Measurements from ENCODE around the gene ANKRD63. TPM values are rescaled to one million over a fixed set of nuclear protein-coding genes. Genes with fewer than 3 reads are reported as not detected.
A peak's percentile ranks its signal among the peaks of the same experiment; 100 is the strongest.

Gene ANKRD63
- total and polyA plus RNA-seq, 2 of the 8 experiments (the other 6 are each of a cell fraction or from before 2014, with no cell fraction given), result 0.18 to 0.26 TPM

DNA sequence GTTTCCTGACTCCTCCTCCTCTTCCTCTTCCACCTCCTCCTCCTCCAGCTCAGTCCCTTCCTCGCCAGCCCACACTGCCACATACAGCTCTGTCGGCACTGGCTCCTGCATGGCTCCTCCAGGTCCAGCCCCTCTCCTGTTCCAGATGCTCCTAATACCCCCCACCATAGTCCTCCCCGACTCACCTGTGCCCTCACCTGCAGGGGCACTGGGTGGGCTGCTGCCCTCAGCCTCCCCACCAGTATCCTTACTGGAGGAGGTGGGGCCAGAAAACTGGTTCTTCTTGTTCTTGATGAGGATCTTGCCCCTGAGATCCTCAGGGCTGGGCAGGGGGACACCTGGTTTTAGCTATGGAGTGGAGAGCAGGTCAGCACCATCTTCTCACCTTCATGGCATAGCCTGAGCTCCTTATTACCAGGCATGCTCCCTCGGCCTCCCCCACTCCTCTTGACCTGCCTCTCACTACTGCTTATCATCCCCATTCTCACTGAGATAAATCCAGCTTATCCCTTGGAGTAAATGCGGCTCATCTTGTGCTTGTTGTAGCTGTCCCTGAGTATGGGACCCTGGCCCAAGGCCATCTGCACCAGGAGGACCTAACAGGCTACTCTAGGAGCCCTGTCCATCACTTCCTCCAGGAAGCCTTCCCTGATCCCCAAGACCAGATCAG is 13.8 kb upstream of the ANKRD63 start:
- H4K91ac ChIP-seq (replicated peaks; ENCODE audit: insufficient read length, low read length), result peak overlapping the region; percentile 79
- H3K9ac ChIP-seq (replicated peaks in 1 of 4; ENCODE audit: extremely low read depth in 1 of 4, low read depth in 3 of 4, low read length in 3 of 4), result no peak overlapping the region
- 0 out of 2 replicates have a peak overlapping the region, but pooled peaks have one; percentile 2 for H2BK5ac ChIP-seq (ENCODE audit: low read depth, low read length)
- POLR2A ChIA-PET (ENCODE audit: partially characterized antibody), result interaction anchor here (0.7 to 1.6 kb wide), 4 partner anchors 13 to 57 kb away, joined by 3 to 5 read pairs (median 4); partner anchors contain the start of gene ANKRD63
- no peak overlapping the region for H4K5ac ChIP-seq (ENCODE audit: insufficient read length, low read depth, low read length)
- no peak overlapping the region for H2AK5ac ChIP-seq (ENCODE audit: low read depth, low read length)
- H3K79me2 ChIP-seq (ENCODE audit: control insufficient read depth in 1 of 2, insufficient read depth in 2 of 2, low read length in 2 of 2), result no peaks in the 10 kb centered on the region
- 0 out of 2 replicates have a peak overlapping the region, but pooled peaks have one; percentile 29 for H2BK15ac ChIP-seq (ENCODE audit: low read length)
- no peak overlapping the region for H3K23ac ChIP-seq (ENCODE audit: insufficient read length)
- H3K4me1 ChIP-seq (replicated peaks in 1 of 4; ENCODE audit: control insufficient read depth in 3 of 4, insufficient read depth in 4 of 4, low read length in 3 of 4), result peaks cover 0 to 18% (median 5%) of the 10 kb centered on the region in 4 experiments; a peak in 6 of 7 replicates
- no peak overlapping the region for H2AFZ ChIP-seq (ENCODE audit: low read length)
- DNase-seq (ENCODE audit: low read depth in 1 of 2, low spot score in 2 of 2) (no peak), FAIRE-seq (no peak)
- H3K79me1 ChIP-seq (ENCODE audit: low read depth, low read length), result no peaks in the 10 kb centered on the region
- no peak overlapping the region for H2BK120ac ChIP-seq (replicated peaks; ENCODE audit: low read depth, low read length)
- H3K9me3 ChIP-seq (ENCODE audit: insufficient read depth in 2 of 2, low read depth in 1 of 2, low read length in 1 of 2), result 0 out of 4 replicates have a peak, but pooled peaks cover 0 to 3% of the 10 kb centered on the region in 2 experiments
- H3K56ac ChIP-seq (replicated peaks; ENCODE audit: insufficient read length, low read depth, low read length), result no peak overlapping the region
- no peak overlapping the region for H2BK20ac ChIP-seq (ENCODE audit: low read length)
- H3K27me3 ChIP-seq (replicated peaks in 1 of 4; ENCODE audit: control insufficient read depth in 3 of 4, extremely low read depth in 1 of 4, insufficient read depth in 3 of 4, low read length in 3 of 4), result peaks cover 6 to 23% (median 15%) of the 10 kb centered on the region in 4 experiments; a peak in 6 of 7 replicates
- H3K14ac ChIP-seq (ENCODE audit: insufficient read length), result no peak overlapping the region
- no peak overlapping the region; the same call in 1 of the 2 replicates for H4K8ac ChIP-seq (ENCODE audit: extremely low read depth, insufficient read depth, low read length)
- no peaks in the 10 kb centered on the region for H3K36me3 ChIP-seq (ENCODE audit: control insufficient read depth in 2 of 4, insufficient read depth in 4 of 4, low read length in 3 of 4)
- peaks cover 0 to 1% of the 10 kb centered on the region in 2 experiments for H4K20me1 ChIP-seq (replicated peaks in 1 of 2; ENCODE audit: control insufficient read depth in 1 of 2, insufficient read depth in 2 of 2, low read length in 2 of 2)
- H2BK12ac ChIP-seq (ENCODE audit: low read depth, low read length), result peak overlapping the region; percentile 17; the same call in 1 of the 2 replicates
- no peaks in the 10 kb centered on the region for H3K23me2 ChIP-seq (ENCODE audit: low read depth, low read length)
- H3K27ac ChIP-seq (ENCODE audit: low read depth, low read length), result no peak overlapping the region
- 79% methylated on average over 5 of the region's 5 CpGs; no CpG with 5 or more reads in 1 of the 2 experiments for WGBS, 2 experiments (ENCODE audit: extremely low coverage in 1 of 2, insufficient coverage in 1 of 2, insufficient read length in 1 of 2, insufficient replicate concordance in 2 of 2, low coverage in 1 of 2, low lambda C conversion rate in 2 of 2, missing lambda C conversion rate in 1 of 2)
- no peak overlapping the region for H3K4me3 ChIP-seq (ENCODE audit: extremely low read depth in 1 of 4, insufficient read depth in 2 of 4, low read depth in 3 of 4, low read length in 4 of 4)
- H3K4ac ChIP-seq (replicated peaks; ENCODE audit: insufficient read length, low read depth, low read length), result no peak overlapping the region
- no peak overlapping the region; the same call in 1 of the 2 replicates for H3K18ac ChIP-seq (ENCODE audit: extremely low read depth, low read length)
- peak overlapping the region in 1 of 2 experiments; percentile 30; a peak in 1 of 4 replicates for H3K4me2 ChIP-seq (ENCODE audit: insufficient read depth in 1 of 2, low read depth in 2 of 2, low read length in 2 of 2)
- CTCF ChIA-PET (ENCODE audit: partially characterized antibody), result interaction anchor here (0.7 to 16.2 kb wide), 6 partner anchors 11 to 192 kb away, joined by 3 to 518 read pairs (median 106); partner anchors contain the start of genes ANKRD63, CCDC9B, INAFM2 and PLCB2
- TF ChIP-seq GTF2F1 (IDR thresholded peaks at IDR 0.05; ENCODE audit: borderline replicate concordance, low read depth, low read length) (no peak), KDM4A (IDR thresholded peaks at IDR 0.05; ENCODE audit: low read depth, low read length, severe bottlenecking) (no peak), PHF8 (conservative IDR thresholded peaks at IDR 0.05; ENCODE audit: low read depth, low read length) (no peak), MAFK (IDR thresholded peaks at IDR 0.05; ENCODE audit: low read depth, low read length) (no peak), KDM1A (IDR thresholded peaks at IDR 0.05; ENCODE audit: borderline replicate concordance, low read length) (no peak), POU5F1 (IDR thresholded peaks at IDR 0.05; ENCODE audit: low read depth, low read length) (no peak), TAF1 (IDR thresholded peaks at IDR 0.05; ENCODE audit: low read depth, low read length) (no peak), SUZ12 (IDR thresholded peaks at IDR 0.05; ENCODE audit: low read length) (no peak), TEAD4 (IDR thresholded peaks at IDR 0.05; ENCODE audit: low read depth, low read length) (no peak), JUND (IDR thresholded peaks at IDR 0.05; ENCODE audit: low read length) (no peak)
- TF ChIP-seq, protein P1, sequence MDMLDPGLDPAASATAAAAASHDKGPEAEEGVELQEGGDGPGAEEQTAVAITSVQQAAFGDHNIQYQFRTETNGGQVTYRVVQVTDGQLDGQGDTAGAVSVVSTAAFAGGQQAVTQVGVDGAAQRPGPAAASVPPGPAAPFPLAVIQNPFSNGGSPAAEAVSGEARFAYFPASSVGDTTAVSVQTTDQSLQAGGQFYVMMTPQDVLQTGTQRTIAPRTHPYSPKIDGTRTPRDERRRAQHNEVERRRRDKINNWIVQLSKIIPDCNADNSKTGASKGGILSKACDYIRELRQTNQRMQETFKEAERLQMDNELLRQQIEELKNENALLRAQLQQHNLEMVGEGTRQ (IDR thresholded peaks at IDR 0.05; ENCODE audit: low read length), result no peak

Measured in H1 (cell line).